Kidney epithelial cell (primary cell): ENCODE data around the gene HCAR1. TPM values are rescaled to one million over a fixed set of nuclear protein-coding genes. Genes with fewer than 3 reads are reported as not detected.
"Not testable (repeated sequence)": the region's sequence is repeated elsewhere in the genome, so short reads cannot be mapped to it uniquely, and the experiment has no call there.

Source experiments
- DNase-seq: peaks from one replicate; pipeline ENCODE4 v3.0.0-alpha.2; 2010; ENCODE audit warnings: low read depth
- H3K27me3 ChIP-seq: 2 replicates; pipeline ENCODE4 v1.6.0; 2011; ENCODE audit warnings: low read length; ENCODE audit not compliant: control insufficient read depth, insufficient read depth
- H3K36me3 ChIP-seq: 2 replicates; pipeline ENCODE4 v1.5.1; 2011; ENCODE audit warnings: low read length; ENCODE audit not compliant: control insufficient read depth, insufficient read depth
- H3K4me3 ChIP-seq: 2 replicates; pipeline ENCODE4 v1.5.1; 2011; ENCODE audit warnings: low read depth, mild to moderate bottlenecking, control low read depth, low read length
- CTCF ChIP-seq: IDR thresholded peaks from 2 replicates; pipeline ENCODE4 v1.5.1; 2011; ENCODE audit warnings: mild to moderate bottlenecking, moderate library complexity, low read length, control low read depth, inconsistent platforms; ENCODE audit not compliant: insufficient read depth, poor library complexity, severe bottlenecking
- total RNA-seq: library from RNA; depleted of rRNA; stranded (reverse); fragments of >200 nt; gene quantifications from 2 replicates; pipeline ENCODE4 v1.2.3, GENCODE V29; 2015

HCAR1 gene
- total RNA-seq, 1 donor from 2014 or later = 0.79 TPM

GRCh38 chr12:122684297-122684813 lies 46.3 kb downstream of the HCAR1 start:
- Histone ChIP-seq H3K4me3 (no peak overlapping the region), H3K27me3 (no peaks in the 10 kb centered on the region), H3K36me3 (no peaks in the 10 kb centered on the region)
- TF ChIP-seq CTCF = no peak
- no peak for DNase-seq

GRCh38 chr12:122681814-122682213 lies 48.8 kb downstream of the HCAR1 start:
- no peaks in the 10 kb centered on the region for H3K27me3 ChIP-seq
- no peak for TF ChIP-seq CTCF
- H3K4me3 ChIP-seq = no peak overlapping the region
- no peaks in the 10 kb centered on the region for H3K36me3 ChIP-seq
- DNase-seq = no peak

GRCh38 chr12:122680989-122681388 lies 49.7 kb downstream of the HCAR1 start:
- H3K27me3 ChIP-seq, H3K36me3 ChIP-seq, DNase-seq, H3K4me3 ChIP-seq: not testable (repeated sequence)

GRCh38 chr12:122676781-122677180 lies 53.9 kb downstream of the HCAR1 start:
- not testable (repeated sequence) for H3K36me3 ChIP-seq, DNase-seq, H3K27me3 ChIP-seq, H3K4me3 ChIP-seq

Other genes with a start within 250 kb of the HCAR1 start
- 23.4 and 25.3 TPM in 2 replicates for gene ZCCHC8, start 229.9 kb downstream of the HCAR1 start, total RNA-seq
- gene RSRC2, start 203.9 kb downstream of the HCAR1 start, total RNA-seq = 33.9 and 41.2 TPM in 2 replicates
- 12.4 and 16.2 TPM in 2 replicates for gene KNTC1, start 203.6 kb downstream of the HCAR1 start, total RNA-seq
- not detected in 2 replicates for gene HCAR2, start 27.5 kb downstream of the HCAR1 start, total RNA-seq
- gene HCAR3, start 14.0 kb downstream of the HCAR1 start, total RNA-seq = not detected in 2 replicates
- gene DENR, start 22.0 kb upstream of the HCAR1 start, total RNA-seq = 51.3 and 62.4 TPM in 2 replicates
- 0.04 and 0.14 TPM in 2 replicates for gene CCDC62, start 43.7 kb upstream of the HCAR1 start, total RNA-seq
- 86.5 and 108 TPM in 2 replicates for gene HIP1R, start 104.6 kb upstream of the HCAR1 start, total RNA-seq
- gene VPS37B, start 165.3 kb upstream of the HCAR1 start, total RNA-seq = 81.5 and 83.9 TPM in 2 replicates
- gene ABCB9, start 235.6 kb upstream of the HCAR1 start, total RNA-seq = 10.6 and 12.3 TPM in 2 replicates
- 13.0 and 14.9 TPM in 2 replicates for gene OGFOD2, start 244.4 kb upstream of the HCAR1 start, total RNA-seq
- 250 and 289 TPM in 2 replicates for gene ARL6IP4, start 249.8 kb upstream of the HCAR1 start, total RNA-seq